ENCODE results near the gene KRT86.

KRT86 gene

DNA sequence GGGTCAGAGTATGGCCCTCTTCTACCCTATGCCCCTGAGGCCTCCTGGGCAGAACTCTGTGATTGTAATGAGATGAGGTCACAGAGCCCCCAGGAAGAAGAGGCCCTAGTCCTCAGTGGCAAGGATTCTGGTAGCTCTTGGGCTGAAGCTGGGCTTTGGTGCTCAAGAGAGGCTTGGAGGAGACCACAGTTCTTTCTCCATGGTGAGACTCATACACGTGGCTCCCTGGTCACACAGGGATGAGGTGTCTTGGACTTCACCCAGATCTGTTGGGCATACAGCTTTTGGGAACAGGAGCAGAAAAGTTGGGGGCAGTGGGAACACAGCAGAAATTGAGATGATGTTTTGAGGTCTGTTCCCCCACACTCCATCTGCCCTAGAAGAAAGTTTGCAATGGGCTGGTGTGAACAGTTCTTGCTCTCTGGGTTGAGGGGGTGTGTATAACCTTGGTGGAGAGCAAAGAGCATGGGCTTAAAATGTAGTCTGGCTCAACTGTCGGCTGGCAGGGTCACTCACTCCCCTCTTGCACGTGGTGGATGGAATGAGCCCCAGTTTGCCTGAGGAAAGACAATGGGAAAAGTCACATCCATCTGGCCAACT, at the start of gene KRT86:
Gene KRT86, plus strand, starts transcription at position 125 of the 600 bp plus-strand sequence. CDS start 27,272 bp downstream, outside the sequence.
- no peak for DNase-seq

DNA sequence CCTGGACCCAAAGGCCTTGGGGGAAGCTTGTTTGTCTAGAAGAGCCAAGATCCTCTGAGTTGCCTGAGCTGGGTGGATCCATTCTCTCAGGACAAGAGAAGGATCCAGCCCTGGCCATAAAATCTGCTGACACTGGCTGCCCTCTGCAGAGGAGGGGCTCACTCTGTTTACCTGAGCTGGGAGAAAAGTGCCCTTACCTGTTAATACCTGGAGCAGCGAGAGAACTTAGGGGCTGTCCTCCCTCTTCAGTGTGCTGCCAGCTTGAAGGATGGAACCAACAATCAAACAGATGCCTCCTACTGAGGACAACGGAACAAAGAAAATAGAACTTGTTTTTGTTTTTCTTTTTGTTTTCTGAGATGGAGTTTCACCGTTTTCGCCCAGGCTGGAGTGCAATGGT, 48.7 kb upstream of the KRT86 start:
- no peak for DNase-seq

DNA sequence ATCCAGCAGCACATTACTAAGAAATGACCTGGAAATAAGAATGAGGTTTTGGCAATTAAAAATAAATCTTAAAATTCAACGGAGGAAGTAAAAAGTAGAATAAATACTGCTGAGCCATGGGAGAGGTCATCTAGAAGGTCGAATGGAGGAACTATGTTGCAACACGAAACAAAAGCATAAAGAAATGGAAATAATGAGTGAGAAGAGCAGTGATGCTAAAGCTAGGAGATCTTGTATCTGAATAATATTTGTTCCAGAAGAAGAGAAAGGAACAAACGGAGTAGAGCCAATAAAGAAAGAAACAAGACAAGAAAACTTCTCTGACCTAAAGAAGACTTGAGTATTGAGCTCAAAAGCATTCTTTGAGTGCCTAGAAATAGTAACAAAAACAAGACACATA, 48.0 kb upstream of the KRT86 start:
- no peak for DNase-seq

DNA sequence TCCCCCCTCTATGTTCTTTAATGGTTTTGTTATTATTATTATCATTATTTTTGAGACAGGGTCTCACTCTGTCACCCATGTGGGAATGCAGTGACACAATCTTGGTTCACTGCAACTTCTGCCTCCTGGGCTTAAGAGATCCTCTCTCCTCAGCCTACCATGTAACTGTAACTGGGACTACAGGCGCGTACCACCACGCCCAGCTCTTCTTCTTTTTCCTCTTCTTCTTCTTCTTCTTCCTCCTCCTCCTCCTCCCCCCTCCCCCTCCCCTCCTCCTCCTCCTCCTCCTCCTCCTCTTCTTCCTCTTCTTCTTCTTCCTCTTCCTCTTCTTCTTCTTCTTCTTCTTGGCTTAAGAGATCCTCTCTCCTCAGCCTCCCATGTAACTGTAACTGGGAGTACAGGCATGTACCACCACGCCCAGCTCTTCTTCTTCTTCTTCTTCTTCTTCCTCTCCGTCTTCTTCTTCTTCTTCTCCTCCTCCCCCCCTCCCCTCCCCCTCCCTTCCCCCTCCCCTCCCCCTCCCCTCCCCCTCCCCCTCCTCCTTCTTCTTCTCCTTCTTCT, 46.8 kb upstream of the KRT86 start:
- no peak for DNase-seq

DNA sequence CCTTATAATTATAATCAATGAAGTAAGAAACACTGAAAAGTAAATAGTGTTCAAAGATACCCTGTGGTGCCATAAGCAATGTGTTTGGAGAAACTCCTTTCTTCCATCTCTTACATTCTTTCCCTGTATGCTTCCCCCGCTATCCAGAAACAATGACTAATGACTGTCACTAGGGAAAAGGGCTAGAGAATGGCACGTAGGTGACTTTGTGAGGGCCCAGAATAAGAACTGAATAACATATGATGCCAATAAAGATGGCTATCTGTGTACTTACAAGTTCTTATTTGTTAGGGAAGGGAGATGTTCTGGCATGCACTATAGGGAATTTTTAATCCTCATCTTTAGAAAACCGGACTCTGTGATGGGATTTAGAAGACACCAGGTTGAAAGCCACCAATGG, 46.1 kb upstream of the KRT86 start:
- DNase-seq, result no peak

DNA sequence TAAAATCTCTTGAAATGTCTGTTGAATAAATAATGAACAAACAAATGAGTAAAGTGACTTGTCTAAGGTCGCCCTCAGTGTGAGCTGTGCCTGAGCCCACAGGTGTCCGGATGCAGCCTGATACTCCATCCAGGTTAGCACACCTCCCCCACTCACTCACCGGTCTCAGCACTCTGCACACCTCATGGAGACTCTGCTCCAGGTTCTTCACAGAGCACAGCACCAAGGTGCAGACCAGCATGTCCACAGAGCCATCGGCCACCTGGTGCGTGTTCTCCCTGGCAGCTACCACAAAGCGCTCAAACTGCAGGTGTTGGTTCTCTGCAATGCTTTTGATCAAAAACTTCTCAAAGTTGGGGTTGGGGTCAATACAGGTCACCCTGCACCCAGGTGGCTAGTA, 45.5 kb upstream of the KRT86 start:
- no peak for DNase-seq

DNA sequence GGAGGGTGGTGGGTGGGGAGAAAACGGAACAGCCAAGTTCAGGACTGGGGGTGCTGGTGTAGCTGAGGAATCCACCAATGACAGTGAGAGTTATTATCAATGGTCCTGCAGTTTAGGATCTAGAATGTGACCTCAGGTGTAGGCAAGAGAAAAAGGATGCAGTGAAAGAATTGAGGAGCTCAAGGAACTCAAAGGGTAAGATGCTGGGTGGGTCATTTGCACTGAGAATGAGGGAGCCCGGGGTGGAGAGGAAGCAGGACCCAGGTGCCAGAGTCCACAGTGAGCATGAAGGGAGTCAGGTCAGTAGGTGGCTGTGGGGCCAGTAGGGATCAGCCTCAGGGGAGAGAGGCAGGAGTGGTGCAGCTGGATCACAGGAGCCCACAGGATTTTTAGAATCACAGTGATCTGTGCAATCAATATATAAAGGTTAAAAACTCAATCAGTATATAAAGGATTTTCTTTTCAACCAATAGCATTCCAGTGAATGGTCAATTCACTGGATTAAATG, 44.6 kb upstream of the KRT86 start:
- DNase-seq, result no peak

DNA sequence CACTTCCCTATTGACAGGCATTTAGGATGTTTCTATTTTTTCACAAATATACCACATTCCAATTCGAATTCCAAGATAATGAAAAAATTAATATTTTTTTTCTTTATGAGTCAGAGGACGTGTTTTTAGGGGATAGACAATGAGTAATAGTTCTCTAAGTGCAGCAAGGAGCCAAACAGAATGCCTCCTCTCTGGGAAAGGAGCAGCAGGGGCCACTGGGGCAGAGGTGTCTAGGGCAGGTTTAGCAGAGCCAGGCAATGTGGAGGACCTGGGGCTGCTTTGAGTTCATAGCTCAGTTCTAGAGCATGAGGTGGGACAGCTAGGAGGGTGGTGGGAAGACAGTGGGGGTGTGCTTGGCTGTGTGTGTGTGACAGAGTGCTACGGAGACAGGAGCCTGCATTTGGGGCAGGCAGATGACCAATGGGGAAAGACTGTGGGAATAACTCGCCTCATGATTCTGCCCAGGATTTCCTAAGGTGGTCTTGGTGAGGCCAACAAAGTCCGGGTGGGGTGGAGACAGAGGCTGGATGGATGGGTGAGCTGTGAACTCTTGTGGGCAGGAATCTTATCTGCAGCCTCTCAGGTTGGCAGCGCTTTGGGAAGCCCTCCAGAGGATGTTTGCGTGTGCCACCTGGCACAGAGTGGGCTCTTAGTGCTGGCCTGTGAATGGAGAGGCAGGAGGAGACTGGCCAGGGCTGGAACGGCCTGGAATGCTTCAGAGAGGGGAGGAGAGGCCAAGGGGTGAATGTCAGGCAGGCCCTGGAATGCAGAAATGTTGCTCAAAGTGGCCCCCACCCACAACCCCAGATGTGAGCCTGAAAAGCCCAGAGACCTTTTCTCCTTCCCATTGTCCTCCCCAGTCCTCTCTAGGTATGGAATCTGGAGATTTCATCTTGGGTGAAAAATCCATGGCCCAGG, 43.8 kb upstream of the KRT86 start:
- DNase-seq, result no peak

DNA sequence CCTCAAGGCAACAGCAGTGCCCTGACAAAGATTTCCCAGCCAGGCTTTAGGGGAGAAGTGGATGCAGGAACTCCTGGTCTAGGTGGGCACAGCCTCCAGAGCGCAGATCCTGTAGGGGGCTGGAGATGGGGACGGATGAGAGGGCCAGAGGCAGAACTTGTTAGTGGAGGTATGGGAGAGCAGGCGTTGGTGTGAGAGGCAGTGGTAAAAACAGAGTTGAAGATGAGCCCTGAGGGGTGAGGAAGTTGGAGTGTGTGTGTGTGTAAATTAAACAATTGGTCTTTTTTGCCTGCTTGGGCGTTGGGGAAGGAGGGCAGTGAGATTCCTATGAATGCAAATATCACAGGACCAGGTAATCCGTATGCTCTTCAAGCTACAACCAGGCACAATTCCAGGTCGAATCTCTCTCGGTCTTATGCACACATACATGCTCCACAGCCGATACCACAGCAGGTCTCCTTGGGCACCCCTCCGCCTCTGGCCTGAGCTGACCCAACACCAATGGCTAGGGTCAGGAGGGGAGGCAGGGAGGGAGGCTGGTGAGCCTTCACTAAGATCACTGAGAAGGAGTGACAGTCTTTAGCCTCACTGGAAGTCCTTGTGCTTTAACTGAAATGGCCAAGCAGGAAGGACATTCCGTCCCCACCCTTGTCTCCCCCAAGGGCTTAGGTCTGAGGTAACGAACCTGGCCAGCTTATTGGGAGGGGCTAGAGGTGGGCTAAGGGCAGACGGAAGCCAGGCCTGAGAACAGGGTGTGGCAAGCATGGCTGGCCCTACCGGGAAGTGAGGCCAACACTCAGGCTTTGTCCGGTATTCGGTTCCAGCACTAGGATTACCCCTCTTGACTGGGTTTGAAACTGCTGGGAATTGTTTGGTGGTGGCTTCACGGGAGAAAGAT, 42.9 kb upstream of the KRT86 start:
- no peak for DNase-seq

DNA sequence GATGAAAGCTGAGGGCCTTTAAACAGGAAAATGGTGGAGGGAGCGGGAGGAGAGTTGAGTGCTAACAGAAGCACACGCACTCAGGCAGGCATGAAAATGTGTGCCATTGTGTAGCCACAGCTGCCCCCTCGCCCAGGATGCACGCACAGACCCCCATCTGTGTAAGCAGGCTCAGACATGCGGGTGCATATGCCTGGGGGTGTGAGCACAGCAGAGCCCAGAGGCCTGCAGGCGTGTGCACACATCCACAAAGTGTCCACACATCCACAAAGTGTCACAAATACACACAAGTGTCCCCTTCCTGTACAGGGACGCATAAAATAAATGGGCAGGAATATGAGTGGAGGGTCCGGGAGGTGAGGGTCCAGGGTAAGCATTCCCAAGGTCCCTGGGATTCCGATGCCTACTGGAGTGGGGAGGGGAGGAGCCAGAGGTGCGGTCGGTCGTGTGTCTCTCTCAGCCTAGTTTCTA, 42.2 kb upstream of the KRT86 start:
- DNase-seq, result no peak

DNA sequence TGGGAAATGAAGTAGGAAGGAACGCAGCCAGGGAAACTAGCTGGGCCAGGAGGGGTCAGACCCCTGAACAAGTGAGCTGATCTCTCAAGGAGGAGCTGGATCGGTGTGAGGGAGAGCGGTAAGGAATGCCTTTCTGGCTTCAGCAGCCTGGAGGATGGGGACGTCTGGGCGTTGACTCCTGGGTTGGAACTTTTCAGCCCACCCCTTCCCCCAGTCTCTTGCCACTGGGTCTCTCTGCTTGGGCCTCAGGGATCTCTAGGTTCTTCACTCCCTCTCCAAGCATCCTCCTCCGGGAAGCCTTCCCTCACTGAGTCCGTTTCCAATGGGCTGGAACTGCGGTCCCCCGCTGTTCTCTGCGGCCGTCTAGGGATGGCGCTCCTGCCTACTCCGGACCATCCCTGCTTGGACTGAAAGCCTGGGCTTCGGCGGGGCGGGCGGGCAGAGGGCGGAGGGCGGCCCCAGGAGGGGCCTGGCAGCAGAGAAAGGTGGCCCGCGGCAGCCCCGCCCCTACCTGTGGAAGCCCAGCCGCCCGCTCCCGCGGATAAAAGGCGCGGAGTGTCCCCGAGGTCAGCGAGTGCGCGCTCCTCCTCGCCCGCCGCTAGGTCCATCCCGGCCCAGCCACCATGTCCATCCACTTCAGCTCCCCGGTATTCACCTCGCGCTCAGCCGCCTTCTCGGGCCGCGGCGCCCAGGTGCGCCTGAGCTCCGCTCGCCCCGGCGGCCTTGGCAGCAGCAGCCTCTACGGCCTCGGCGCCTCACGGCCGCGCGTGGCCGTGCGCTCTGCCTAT, 41.6 kb upstream of the KRT86 start, which contains the start of gene KRT7:
Gene KRT7, plus strand, starts transcription at position 570 of the 788 bp plus-strand sequence. Its CDS starts 54 bp downstream, at position 624.
- no peak for DNase-seq

DNA sequence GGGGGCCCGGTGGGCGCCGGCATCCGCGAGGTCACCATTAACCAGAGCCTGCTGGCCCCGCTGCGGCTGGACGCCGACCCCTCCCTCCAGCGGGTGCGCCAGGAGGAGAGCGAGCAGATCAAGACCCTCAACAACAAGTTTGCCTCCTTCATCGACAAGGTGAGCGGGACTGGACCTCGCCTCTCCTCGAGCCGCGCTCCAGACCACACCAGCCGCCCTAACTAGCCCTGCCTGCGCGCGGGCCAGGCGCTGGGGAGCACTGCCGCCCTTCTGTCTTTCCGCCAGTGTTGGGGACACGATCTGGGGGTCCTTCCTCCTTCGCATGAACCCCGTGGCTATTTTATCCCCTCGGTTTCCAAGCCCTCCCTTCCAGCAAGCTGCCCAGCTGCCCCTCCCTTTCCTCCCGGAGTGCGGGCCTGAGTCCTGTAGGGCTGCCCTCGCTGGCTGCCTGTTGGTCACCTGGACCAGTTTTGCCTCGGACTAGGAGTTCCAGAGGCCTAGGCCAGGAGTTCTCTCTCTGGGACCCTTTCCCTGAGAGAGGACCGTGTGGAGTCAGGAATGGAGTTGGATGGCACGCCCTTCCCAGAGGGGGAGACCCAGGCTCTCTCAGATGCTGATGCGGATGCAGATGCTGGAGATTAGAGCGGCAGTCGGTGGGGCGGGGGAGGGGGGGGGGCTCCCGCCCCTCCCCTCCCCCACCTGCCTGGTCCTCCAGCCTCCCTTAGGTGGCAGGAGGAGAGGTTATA, 40.8 kb upstream of the KRT86 start:
- DNase-seq, result no peak

DNA sequence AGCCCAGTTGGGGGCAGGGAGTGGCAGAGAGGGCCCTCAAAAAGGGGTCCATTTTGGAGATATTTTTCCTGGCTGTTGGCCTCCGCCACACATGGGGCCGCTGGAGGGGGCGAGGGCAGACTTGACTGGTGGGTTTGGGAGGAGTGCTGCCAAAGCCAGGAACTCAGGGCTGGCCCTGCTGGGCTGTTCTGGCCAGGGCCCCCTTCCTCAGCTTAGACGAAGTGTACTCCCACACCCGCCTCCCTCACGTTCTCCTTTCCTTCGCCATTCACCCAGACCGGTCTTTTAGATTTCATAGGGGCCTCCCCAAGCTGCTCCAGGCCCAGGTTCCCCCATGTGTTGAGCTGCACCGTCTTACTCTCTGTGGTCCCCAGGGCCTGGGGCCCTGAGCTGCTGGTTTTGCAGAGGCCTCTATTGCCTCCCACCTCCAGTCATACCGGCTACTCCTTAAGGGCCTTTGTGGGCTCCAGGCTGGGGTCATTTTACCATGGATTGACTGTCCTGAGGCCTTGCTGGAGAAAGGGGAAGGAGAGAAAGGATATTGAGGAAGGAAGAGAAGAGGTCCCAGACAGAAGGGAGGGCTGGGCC, 40.1 kb upstream of the KRT86 start:
- no peak for DNase-seq

DNA sequence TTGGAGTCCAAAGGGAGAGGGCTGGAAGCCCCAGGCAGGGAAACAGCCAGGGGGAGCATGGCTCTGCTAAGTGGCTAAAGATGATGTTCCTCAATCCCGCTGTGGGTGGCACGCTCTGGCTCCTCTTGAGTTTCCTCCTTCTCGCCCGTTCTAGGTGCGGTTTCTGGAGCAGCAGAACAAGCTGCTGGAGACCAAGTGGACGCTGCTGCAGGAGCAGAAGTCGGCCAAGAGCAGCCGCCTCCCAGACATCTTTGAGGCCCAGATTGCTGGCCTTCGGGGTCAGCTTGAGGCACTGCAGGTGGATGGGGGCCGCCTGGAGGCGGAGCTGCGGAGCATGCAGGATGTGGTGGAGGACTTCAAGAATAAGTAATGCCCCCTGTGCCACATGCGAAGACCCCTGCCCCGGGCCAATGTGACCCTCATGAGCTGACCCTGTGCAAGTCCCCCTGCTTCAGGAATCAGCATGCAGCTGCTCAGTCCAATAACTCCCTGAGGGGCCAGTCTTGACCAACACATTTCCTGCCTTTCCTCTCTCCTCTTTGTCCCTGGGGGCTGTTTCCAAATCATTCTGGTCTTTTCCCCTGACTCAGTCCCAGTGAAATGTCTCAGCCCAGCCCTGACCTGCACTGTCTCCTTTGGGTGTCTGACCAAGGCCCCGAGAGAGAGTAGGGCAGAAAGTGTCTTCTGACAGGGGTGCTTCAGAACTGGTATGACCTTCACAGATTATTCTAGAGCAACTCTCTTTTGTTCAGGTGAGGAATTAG, 39.3 kb upstream of the KRT86 start:
- DNase-seq, result no peak

DNA sequence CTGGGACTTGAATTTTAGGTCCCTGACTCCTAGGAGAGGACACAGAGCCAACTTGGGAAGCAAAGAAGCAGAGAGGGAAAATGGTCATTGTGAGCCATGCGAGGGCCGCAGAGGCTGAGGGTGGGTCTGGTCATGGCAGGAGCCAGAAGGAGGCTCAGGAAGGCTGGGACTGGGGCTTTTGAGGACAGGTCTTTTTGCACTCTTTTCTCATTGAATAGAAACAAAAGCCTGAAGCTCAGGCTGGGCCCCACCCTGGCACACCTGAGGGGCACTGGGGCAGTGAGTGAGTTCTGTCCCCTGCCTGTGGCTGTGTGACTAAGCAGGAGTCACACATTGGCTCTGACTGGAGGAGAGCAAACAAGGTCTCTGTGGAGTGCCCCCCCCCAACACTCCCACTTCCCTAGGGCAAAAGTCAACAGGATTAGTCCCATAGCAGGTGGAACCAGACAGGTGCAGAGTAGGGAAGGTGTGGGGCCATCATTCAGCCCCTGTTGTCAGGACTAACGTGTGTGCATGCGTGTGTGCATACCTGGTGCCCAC, 38.6 kb upstream of the KRT86 start:
- DNase-seq, result no peak

DNA sequence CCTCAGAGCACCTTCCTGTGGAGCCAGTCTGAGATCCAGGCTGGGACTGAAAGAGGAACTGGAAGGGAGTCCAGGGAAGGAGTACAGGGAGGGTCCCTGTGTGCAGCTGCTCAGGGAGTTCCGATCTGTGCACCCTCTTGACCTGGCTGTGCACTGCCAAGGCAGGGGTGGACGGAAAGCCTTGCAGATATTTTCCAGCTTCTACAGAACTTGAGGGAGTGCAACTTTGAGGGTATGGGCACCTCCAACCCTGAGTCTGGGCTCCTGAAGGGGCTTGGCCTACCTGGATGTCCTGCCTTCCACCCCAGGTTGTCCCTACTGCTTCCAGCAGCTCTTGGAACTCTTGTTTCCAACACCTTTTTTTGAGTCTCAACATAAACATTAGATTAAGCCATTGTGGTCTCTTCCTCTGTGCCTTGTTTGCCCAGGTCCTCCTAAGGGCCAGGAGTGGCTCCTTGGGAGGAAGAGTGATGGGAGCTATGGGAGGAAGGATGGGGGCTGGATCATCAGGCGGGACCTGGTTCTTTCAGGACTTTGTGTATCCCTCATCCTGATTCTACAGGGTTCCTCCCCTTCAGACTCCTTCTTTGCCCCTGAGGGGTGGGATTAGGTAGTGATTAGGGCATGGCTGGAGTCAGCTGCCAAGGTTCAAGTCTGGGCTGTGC, 37.9 kb upstream of the KRT86 start:
- no peak for DNase-seq

DNA sequence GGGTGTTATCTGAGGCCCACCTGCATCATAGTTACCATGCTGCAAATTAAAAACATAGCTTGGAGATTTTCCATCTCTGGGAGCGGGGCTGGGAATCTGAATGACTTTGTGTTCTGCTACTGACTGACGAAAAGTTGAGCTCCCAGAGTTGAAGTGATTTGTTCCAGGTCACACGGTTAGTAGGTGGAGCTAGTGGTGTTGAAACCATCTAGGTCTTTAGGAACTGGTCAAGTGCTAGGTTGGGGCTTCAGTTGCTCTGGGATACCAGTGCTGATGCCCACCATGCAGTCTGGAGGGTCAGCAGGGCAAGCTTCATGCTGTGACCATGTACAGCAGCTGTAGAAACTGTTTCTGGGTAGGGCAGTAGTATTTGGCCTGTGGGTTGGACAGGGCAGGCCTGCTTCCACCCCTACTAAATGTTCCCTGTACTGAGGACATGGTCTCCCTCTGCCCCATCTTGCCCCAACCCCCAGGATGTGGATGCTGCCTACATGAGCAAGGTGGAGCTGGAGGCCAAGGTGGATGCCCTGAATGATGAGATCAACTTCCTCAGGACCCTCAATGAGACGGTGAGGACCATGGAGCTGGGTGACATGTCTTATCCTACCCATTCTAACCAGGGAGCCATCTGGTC, 36.1 kb upstream of the KRT86 start:
- DNase-seq, result no peak

All from C1 segment of cervical spinal cord (tissue), 14 donors.